WERI-Rb-1 (cell line): ENCODE measurements around the gene AGO3.

Source experiments
- DNase-seq: peaks from one replicate; pipeline ENCODE4 v3.0.0-alpha.2; 2020
- H3K27ac ChIP-seq: fragments of 250-450 bp; sonication (Bioruptor Pico); 2 replicates; pipeline ENCODE4 v1.5.1; 2020; ENCODE audit warnings: mild to moderate bottlenecking, moderate library complexity
- H3K27me3 ChIP-seq: fragments of 250-450 bp; sonication (Bioruptor Pico); 2 replicates; pipeline ENCODE4 v1.5.1; 2021; ENCODE audit warnings: mild to moderate bottlenecking, low read depth, moderate library complexity; ENCODE audit not compliant: insufficient read depth, severe bottlenecking
- H3K36me3 ChIP-seq: fragments of 250-450 bp; sonication (Bioruptor Pico); 2 replicates; pipeline ENCODE4 v1.5.1; 2020; ENCODE audit warnings: mild to moderate bottlenecking, moderate library complexity
- H3K4me3 ChIP-seq: 2 replicates; pipeline ENCODE4 v1.5.1; 2011; ENCODE audit warnings: low read depth, mild to moderate bottlenecking, control low read depth, low read length
- H3K9me3 ChIP-seq: fragments of 250-450 bp; sonication (Bioruptor Pico); 2 replicates; pipeline ENCODE4 v1.5.1; 2021; ENCODE audit warnings: mild to moderate bottlenecking, moderate library complexity; ENCODE audit not compliant: severe bottlenecking
- CTCF ChIP-seq: IDR thresholded peaks from 2 replicates; pipeline ENCODE4 v1.5.1; 2011; ENCODE audit warnings: low read depth, mild to moderate bottlenecking, control low read depth, inconsistent platforms, low read length

AGO3 gene

GRCh38 chr1:36035154-36035553 is 104.2 kb downstream of the AGO3 start:
- Histone ChIP-seq H3K4me3 (no peak overlapping the region), H3K36me3 (peaks cover 28% of the 10 kb centered on the region), H3K9me3 (no peaks in the 10 kb centered on the region), H3K27me3 (no peaks in the 10 kb centered on the region), H3K27ac (no peak overlapping the region)
- no peak for DNase-seq
- TF ChIP-seq CTCF, result no peak

DNA sequence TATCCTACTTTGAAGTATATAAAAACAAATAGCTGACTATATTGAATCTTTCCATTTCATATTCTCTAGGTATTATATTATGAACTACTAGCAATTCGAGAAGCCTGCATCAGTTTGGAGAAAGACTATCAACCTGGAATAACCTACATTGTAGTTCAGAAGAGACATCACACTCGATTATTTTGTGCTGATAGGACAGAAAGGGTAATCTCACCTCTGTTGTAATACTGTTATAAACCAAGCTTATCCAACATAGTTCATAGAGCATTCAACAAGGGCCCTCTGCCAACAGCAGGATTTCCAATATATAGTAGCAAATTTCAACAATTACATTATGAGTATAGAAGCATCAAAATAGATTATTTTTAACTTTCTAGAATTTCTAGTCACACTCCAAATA is 109.3 kb downstream of the AGO3 start:
- Histone ChIP-seq H3K27me3 (no peaks in the 10 kb centered on the region), H3K36me3 (peaks cover 44% of the 10 kb centered on the region), H3K9me3 (no peaks in the 10 kb centered on the region), H3K27ac (no peak overlapping the region), H3K4me3 (no peak overlapping the region)
- TF ChIP-seq CTCF, result no peak
- no peak for DNase-seq

DNA sequence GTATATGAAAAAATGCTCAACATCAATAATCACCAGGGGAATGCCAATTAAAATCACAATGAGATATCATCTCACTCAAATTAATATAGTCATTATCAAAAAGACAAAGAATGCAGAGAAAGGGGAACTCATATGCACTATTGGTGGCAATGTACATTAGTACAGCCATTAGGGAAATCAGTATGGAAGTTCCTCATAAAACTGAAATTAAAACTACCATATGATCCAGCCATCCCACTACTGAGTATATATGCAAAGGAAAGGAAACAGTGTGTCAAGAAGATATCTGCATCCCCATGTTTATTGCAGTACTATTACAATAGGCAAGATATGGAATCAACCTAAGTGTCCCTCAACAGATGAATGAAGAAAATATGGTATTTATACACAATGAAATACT is 120.9 kb downstream of the AGO3 start:
- H3K27ac ChIP-seq, result no peak overlapping the region
- DNase-seq, result no peak
- H3K36me3 ChIP-seq, result peaks cover 12% of the 10 kb centered on the region
- no peaks in the 10 kb centered on the region for H3K9me3 ChIP-seq
- H3K4me3 ChIP-seq, result no peak overlapping the region
- H3K27me3 ChIP-seq, result no peaks in the 10 kb centered on the region
- no peak for TF ChIP-seq CTCF

DNA sequence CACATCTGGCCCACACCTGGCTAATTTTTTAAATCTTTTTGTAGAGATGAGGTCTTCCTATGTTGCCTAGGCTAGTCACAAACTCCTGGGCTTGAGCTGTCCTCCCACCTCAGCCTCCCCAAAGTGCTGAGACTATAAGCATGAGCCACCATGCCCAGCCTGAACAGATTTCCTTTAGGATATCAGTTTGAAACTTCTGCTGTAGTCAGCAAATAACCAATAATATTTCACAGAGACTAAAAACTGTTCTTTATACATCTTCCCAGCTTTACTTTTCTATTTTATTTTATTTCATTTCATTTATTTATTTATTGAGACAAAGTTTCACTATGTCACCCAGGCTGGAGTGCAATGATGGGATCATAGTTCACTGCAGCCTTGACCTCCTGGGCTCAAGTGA is 123.1 kb downstream of the AGO3 start:
- Histone ChIP-seq H3K27me3 (no peaks in the 10 kb centered on the region), H3K27ac (no peak overlapping the region), H3K36me3 (peaks cover 3% of the 10 kb centered on the region), H3K4me3 (no peak overlapping the region), H3K9me3 (no peaks in the 10 kb centered on the region)
- no peak for DNase-seq
- no peak for TF ChIP-seq CTCF

DNA sequence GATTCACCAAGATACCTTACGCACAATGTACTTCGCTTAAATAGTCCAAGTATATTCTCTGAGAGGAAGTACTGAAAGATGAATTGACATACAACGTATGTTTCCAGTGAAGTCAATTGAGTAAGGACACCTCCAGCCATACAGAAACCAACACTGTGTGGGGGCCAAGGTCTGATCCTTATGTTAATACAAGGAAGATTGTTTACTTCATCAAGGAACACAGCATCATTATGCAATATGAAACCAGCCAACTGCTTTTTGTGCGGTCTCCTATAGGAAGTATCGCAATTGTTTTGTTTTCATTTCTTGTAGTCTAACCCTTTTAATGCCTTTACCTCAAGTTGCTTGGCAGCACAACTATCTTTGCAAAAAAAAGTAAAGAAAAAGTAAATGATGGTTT is 124.8 kb downstream of the AGO3 start:
- Histone ChIP-seq H3K4me3 (no peak overlapping the region), H3K27me3 (no peaks in the 10 kb centered on the region), H3K36me3 (peaks cover 3% of the 10 kb centered on the region; the same call in 1 of the 2 replicates), H3K27ac (no peak overlapping the region), H3K9me3 (no peaks in the 10 kb centered on the region)
- DNase-seq, result no peak
- no peak for TF ChIP-seq CTCF

GRCh38 chr1:36062315-36062714 is 131.4 kb downstream of the AGO3 start:
- no peak overlapping the region for H3K4me3 ChIP-seq
- H3K27me3 ChIP-seq, result no peaks in the 10 kb centered on the region
- H3K36me3 ChIP-seq, result no peaks in the 10 kb centered on the region
- H3K27ac ChIP-seq, result no peak overlapping the region
- DNase-seq, result no peak
- H3K9me3 ChIP-seq, result no peaks in the 10 kb centered on the region
- TF ChIP-seq CTCF, result no peak
